Left cardiac atrium (tissue), 4 donors: ENCODE results near the gene RASAL1. TPM values are rescaled to one million over a fixed set of nuclear protein-coding genes. Genes with fewer than 3 reads are reported as not detected.
A peak's percentile ranks its signal among the peaks of the same experiment; 100 is the strongest.

Experiments
- ATAC-seq, 2 donors: fragments of 200-7000 bp; cut with Tn5 transposase; one replicate each; pipeline ENCODE4 v1.9.1; 2020; ENCODE audit warnings: mild to moderate bottlenecking in 2 of 2, moderate library complexity in 2 of 2
- DNase-seq: peaks from one replicate; pipeline ENCODE4 v3.0.0-alpha.2; 2020
- intact Hi-C, 2 donors: fragments of 100-400 bp; cut with DNase I; formaldehyde crosslinking; loops; one replicate each; pipeline versions ENCODE4 v1.14.1 to v1.15.1; 2022 to 2023
- long read RNA-seq: library from polyadenylated mRNA; unstranded; transcript quantifications from one replicate; pipeline ENCODE4 v2.0.0, GENCODE V29; 2021
- total RNA-seq, 2 donors: library from RNA; stranded (reverse); fragmentation: NEBNext Ultra II Directional; extraction: Animal tissue kit (Norgen Biotek cat#: 25700); gene quantifications; one replicate each; pipeline ENCODE4 v1.2.1, GENCODE V29; 2021
- donor health status: DM: no; HTN: yes; CAD: no.
- donor health status: DM: no; HTN: yes; CAD: no; lungs with severe emphysema.
- donor health status: DM: yes; HTN: yes; CAD: no.
- donor health status: Dilated cardiomyopathy.

RASAL1 gene, protein sequence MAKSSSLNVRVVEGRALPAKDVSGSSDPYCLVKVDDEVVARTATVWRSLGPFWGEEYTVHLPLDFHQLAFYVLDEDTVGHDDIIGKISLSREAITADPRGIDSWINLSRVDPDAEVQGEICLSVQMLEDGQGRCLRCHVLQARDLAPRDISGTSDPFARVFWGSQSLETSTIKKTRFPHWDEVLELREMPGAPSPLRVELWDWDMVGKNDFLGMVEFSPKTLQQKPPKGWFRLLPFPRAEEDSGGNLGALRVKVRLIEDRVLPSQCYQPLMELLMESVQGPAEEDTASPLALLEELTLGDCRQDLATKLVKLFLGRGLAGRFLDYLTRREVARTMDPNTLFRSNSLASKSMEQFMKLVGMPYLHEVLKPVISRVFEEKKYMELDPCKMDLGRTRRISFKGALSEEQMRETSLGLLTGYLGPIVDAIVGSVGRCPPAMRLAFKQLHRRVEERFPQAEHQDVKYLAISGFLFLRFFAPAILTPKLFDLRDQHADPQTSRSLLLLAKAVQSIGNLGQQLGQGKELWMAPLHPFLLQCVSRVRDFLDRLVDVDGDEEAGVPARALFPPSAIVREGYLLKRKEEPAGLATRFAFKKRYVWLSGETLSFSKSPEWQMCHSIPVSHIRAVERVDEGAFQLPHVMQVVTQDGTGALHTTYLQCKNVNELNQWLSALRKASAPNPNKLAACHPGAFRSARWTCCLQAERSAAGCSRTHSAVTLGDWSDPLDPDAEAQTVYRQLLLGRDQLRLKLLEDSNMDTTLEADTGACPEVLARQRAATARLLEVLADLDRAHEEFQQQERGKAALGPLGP
- total RNA-seq = not detected
- long read RNA-seq = 0 reads

DNA sequence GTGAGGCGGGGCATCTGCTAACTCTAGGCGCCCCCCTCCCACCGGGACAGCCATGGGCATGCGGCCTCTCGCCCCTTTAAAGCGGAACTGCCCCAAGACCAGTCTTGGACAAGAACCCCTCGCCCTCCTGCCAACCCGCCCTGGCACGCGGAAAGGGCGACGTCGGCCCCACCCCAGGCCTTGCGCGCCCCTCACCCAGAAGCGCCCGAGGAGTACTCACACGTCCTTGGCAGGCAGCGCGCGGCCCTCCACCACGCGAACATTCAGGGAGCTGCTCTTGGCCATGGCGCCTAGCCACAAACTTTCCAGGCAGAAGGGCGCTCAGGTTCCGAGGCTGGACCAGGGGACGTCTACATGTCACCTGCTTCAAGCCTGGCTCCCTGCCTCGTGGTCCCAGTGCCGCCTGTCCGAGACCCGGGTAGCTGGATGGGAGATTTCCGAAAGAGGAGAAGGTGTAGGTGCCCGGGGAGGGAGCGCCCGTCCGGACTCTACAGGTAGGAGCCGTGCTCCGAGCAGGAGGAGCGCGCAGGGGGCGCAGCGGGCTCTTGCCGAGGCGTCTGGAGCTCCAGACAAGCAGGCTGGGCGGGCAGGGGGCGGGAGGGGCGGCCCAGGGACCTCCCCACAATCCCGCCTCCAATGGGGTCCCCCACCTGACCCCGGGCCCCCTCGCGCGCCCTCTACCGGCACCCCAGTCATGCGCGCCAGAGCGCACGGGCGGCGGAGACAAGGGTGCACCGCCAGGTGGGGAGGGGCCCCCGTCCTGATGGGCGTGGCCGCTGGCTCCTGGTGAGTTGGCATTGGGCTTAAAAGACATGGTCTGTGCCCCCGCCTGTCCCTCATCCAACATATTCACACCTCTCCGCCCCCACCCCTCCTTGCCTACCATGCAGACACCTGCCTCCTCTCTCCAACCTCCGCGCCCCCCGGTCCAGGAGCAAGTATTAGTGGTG lies at the start of gene RASAL1:
TSS of gene RASAL1 (minus strand) at position 584 of the 950 bp plus-strand sequence. CDS start at position 285, 299 bp downstream.
- intact Hi-C loops = no loop called here
- DNase-seq (no peak), ATAC-seq (peak; percentile 19 to 31)

DNA sequence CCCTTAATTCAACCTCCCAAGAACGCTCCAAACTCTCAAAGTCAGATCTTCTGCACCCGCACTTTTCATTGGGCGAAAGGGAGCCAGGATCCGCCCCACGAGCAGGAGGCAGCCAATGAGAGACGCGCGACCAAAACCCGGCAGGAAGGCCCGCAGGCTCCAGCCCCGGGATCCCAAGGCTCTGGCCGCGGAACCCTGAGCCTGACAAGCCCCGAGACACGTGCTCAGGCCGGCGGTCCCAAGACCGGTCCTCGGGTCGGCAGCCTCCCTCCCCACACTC lies 49.3 kb upstream of the RASAL1 start:
- peak; percentile 93 to 94 for ATAC-seq
- peak; percentile 92 for DNase-seq
- intact Hi-C loops = no loop called here

DNA sequence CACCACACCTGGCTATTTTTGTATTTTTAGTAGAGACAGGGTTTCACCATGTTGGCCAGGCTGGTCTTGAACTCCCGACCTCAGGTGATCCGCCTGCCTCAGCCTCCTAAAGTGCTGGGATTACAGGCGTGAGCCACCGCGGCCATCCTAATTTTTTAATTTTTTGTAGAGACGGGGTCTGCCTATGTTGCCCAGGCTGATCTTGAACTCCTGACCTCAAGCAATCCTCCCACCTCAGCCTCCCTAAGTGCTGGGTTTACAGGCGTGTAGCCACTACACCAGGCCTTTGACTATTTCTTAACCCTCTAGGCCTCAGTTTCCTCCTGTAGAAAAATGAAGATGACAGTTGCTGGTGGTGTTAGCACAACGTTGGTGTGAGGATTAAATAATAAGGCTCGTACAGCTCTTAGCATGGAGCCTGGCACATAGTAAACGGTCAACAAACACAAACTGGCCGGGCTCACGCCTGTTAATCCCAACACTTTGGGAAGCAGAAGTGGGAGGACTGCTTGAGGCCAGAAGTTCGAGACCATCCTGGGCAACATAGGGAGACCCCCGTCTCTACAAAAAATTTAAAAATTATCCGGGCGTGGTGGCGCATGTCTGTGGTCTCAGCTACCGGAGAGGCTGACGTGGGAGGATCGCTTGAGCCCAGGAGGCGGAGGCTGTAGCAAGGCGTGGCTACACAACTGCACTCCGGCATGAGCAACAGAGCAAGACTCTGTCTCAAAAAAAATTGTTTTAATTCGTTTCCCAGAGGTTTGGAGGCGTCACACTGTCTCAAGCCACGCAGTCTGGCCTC lies 48.7 kb upstream of the RASAL1 start:
- intact Hi-C loops = no loop called here
- peak; percentile 77 for DNase-seq
- ATAC-seq = peak; percentile 44 to 65

DNA sequence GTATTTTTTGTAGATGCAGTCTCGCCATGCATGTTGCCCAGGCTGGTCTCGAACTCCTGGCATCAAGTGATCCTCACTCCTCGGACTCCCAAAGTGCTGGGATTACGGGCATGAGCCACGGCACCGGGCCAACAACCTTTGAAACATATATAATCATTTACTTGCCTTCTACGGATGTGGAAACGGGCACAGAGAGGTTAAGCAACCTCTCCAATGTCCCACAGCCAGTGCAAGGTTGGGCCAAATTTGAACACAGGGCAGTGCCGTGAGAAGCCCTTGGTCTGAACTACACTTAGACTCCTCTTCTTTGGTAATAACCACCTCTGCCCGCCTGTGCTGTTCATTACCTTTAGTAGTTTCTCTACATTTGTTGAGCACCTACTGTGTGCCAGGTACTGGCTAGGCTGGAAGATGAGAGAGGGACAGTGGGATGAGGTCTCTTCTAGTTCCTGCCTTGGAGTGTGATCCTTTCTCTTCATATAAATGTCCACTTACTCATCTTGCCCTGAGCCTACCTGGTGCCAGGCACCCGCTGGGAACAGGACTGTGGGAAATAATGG lies 47.5 kb upstream of the RASAL1 start:
- ATAC-seq (no peak), DNase-seq (no peak)
- intact Hi-C loops = no loop called here

DNA sequence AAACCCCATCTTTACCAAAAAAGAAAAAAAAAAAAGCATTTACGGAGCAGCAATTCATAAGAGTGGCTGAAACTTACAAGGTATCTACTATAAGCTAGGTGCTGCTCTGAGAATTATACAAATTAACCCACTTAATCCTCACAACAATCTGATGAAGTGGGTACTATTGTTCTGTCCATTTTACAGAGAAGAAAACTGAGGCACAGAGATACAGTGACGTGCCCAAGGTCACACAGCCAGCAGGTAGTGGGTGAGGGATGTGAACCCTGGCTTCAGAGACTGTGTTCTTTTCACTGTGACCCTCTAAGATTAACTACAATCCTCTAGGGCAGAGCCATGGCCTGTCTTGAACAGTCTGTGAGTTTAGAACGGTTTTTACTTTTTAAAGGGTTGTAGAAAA lies 46.4 kb upstream of the RASAL1 start:
- intact Hi-C loops = no loop called here
- DNase-seq (no peak), ATAC-seq (no peak)

DNA sequence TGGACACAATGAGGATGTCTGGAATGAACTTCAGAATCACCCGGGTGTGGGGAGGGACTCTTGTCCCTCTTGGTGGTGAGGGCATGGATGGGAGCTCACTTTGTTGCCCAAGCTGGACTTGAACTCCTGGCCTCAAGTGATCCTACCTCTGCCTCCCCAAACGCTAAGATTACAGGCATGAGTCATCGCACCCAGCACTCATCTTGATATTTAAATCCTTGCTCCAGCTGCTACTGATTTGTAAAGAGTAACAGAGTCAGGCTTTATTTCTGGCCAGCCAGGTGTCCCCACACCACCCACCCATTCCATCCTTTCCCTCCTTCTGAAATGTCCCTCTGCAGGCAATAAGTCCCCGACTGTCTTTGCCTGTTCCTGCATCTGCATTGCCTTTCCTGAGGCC lies 44.8 kb upstream of the RASAL1 start:
- intact Hi-C loops = no loop called here
- ATAC-seq (no peak), DNase-seq (no peak)

DNA sequence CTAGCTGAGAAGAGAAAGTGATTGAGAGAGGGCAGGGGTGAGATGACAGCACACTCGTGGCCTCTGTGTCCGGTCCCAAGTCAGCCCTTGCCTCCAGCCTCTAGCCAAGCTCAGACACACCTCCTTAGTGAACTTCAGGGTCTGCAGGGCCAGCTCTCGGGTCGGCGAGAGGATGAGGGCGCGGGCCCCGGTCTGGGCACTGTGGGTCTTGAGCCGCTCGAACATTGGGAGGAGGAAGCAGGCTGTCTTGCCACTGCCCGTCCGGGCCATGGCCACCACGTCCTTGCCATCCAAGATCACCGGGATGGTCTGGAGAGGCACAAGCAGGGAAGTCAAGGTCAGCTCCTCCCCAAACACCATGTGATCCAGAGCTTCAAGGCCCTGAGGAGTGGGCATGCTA lies 43.5 kb upstream of the RASAL1 start:
- no peak for DNase-seq
- no peak for ATAC-seq
- intact Hi-C loops = no loop called here

DNA sequence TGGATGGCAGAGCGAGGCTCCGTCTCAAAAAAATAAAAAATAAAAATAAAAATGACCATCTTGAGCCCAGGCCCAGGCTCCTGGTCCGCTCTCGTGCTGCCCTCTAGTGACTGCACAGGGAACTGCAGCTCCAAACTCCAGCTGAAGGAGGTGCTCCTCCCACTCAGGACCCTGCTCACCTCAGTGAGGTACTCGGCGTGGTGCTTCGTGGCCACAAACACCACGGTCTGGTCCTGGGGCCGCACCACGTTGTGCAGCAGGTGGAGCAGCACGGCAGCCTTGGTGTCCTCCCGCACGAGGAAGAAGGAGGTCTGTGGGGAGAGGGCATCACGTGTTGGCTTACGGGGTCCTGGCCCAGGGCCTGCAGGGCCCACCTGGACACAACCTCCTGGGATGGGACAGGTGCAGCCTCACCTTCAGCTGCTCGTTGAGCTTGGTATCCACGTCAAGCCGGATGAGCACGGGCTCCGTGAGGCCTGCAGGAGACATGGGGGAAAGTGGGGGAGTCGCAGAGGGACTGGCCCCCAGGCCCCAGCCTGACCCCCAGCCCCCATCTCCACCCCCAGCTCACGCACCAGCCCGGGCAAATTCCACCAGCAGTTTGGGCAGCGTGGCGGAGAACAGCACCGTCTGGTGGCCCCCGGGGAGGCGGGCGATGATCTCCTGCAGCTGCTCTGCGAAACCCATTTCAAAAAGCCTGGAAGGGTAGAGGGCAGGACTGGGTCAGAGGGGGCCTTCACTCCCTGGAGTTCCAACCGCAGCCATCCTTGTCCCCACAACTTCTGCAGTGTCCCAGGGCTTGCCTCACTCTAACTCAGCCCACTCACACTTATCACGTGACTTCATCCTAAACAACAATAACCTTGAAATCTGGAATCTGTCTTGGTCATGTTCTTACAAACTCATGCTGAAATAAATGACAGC lies 39.2 kb upstream of the RASAL1 start:
- ATAC-seq (peak; percentile 78 to 83), DNase-seq (peak; percentile 70)
- intact Hi-C loops = loop anchor here (2.0 to 5.0 kb wide), 3 partner anchors 126 to 182 kb away; no protein-coding TSS in a partner anchor

DNA sequence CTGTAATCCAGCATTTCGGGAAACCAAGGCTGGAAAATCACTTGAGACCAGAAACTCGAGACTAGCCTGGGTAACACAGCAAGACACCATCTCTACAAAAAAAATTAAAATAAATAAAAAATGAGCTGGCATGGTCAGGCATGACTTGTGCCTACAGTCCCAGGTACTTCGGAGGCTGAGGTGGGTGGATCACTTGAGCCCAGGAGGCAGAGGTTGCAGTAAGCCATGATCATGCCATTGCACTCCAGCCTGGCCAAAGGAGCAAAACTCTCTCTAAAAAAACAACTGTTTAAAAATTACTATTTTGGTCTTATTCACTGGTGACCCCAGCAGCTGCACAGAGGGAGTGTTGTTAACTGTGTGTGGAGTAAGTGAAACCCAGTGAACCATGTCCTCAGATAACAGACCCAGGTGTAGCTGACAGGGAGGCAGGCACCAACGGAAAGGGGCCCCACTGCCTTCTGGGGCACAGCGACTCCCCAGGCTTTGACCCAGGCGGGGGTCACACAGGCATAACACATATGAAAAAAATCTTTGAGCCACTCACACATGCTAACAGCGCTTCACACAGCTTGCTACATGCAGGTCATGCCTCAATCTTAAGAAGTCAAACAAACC lies 37.6 kb upstream of the RASAL1 start:
- intact Hi-C loops = loop anchor here (5.0 kb wide), 2 partner anchors 126 to 181 kb away; no protein-coding TSS in a partner anchor
- DNase-seq = no peak
- ATAC-seq = no peak

DNA sequence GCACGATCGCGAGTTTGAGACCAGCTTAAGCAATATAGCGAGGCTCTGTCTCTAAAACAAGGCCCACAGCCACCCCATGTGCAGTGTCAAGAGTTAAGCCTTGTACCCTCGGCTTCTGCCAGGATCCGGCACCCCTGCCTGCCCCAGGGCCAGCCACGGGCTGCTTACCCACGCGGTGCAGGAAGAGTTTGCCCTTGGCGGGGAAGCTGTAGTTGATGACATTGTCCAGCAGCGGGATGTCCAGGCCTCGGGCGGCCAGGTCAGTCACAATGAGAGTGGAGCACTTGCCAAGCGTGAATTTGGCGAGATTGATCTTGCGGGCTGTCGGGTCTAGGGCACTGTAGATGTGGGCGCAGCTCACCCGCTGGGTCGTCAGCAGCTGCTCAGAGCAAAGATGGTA lies 36.6 kb upstream of the RASAL1 start:
- DNase-seq = no peak
- no peak for ATAC-seq
- intact Hi-C loops = loop anchor here (5.0 kb wide), 2 partner anchors 125 to 180 kb away; no protein-coding TSS in a partner anchor

DNA sequence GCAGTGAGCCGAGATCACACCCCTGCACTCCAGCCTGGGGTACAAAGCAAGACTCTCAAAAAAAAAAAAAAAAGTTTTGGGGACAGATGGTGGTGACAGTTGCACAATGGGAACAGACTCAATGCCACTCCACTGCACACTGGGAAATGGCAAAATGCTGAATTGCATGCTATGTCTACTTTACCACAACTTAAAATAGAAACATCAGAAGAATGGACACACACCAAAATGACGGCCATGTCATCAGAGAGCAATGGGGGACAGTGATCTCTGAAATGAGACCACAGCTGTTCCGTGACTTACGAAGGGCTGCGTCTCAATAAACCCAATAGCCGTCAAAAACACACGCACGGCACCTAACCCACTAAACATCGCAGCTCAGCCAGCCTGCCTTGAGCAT lies 36.0 kb upstream of the RASAL1 start:
- intact Hi-C loops = loop anchor here (5.0 kb wide), 2 partner anchors 124 to 179 kb away; no protein-coding TSS in a partner anchor
- DNase-seq (no peak), ATAC-seq (no peak)

DNA sequence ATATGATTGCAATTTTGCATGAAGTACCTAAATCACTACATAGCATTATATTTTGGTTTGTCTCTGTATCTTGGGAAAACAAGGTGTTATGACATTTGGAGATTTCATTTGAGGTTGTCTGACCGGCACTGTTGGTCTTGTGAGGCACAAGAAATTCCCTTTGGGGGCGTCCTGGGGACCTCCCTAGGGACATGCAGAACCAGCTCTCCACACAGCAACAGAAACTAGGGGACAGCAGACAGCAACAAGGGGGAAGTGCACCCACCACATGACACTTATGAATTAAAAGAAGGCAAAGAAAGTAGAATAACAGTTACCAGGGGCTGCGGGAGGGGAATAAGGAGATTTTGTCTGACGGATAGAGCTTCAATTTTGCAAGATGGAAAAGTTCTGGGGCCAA lies 35.4 kb upstream of the RASAL1 start:
- no peak for DNase-seq
- intact Hi-C loops = loop anchor here (5.0 kb wide), 2 partner anchors 124 to 179 kb away; no protein-coding TSS in a partner anchor
- no peak for ATAC-seq

DNA sequence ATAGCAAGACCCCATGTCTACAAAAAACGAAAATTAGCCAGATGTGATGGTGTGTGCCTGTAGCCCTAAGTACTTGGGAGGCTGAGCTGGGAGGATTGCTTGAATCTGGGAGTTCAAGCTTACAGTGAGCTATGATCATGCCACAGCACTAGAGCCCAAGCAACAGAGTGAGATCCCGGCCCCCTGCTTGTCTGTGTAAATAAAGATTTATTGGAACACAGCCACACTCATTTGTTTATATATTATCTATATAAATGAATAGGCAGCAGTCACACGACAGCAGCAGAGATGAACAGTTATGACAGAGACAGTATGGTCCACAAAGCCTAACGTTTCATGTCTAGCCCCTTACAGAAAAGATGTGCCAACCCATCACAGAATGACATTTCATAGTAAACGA lies 34.9 kb upstream of the RASAL1 start:
- DNase-seq (no peak), ATAC-seq (no peak)
- intact Hi-C loops = loop anchor here (5.0 kb wide), 2 partner anchors 123 to 178 kb away; no protein-coding TSS in a partner anchor

DNA sequence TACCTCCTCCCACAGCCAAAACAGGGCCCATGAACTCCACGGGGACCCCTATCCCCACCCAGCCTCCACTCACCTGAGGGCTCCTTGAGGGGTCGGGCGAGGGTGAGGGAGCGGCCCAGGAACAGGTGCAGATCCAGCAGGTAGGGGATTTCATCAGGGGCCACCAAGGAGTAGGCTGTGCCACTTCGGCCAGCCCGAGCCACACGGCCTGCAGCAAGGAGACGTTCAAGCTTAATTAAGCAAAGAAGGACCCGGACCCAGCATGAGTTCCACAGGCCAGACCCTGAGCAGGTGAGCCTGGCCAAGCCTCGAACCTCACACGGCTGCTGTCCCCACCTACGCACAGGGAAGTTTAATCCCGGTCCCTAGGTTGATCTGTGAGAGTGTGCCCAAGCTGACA lies 34.1 kb upstream of the RASAL1 start:
- intact Hi-C loops = loop anchor here (5.0 kb wide), 2 partner anchors 122 to 177 kb away; no protein-coding TSS in a partner anchor
- ATAC-seq = no peak
- DNase-seq = no peak

DNA sequence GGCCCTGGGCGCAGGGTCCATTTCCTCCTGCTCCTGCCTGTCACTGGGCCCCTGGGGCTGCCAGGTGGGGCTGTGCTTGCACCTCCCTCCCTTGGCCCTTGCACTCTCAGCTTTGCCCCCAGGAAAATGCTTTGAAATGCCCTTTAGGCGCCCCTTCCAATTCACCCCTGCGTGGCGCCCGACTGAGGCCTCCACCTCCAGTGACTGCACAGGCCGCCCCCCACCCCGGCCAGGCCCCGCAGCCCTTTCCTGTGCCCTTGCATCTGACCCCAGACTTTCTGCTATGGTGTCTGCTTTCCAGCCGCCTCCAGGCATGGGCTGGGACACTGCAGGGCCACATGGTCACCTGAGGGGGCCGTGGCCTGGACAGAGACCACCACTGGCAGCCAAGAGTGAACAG lies 32.3 kb upstream of the RASAL1 start:
- intact Hi-C loops = no loop called here
- DNase-seq (no peak), ATAC-seq (no peak)
